HG03460 (cell line): Measurements from ENCODE around the gene FADS3.
"Not testable (repeated sequence)": the region's sequence is repeated elsewhere in the genome, so short reads cannot be mapped to it uniquely, and the experiment has no call there.

Source experiments
- ATAC-seq: cut with Tn5 transposase; IDR thresholded peaks from one replicate; pipeline ENCODE4 v1.9.1; 2021; ENCODE audit not compliant: unreplicated experiment

The FADS3 gene

GRCh38 chr11:61882267-61882666 lies 9.1 kb downstream of the FADS3 start:
- not testable (repeated sequence) for ATAC-seq

- ATAC-seq = no peak
Measured at GRCh38 chr11:61881397-61881796, 9.9 kb downstream of the FADS3 start.

DNA sequence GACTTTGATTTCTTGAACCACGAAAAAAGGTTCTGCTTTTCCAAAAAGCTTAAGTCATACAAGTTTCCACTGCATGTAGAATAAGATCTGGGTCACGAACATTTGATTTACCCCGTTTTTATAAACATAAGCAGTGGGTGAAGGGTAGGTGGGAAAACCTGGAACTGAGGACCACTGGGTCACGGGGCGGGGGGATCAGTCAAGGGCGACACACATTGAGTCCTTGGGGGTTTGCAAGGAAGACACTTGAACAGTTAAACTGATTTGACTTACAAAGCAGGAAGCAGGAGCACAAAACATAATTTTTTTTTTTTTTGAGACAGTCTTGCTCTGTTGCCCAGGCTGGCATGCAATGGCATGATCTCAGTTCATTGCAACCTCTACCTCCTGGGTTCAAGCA lies 10.9 kb downstream of the FADS3 start:
- ATAC-seq = no peak

DNA sequence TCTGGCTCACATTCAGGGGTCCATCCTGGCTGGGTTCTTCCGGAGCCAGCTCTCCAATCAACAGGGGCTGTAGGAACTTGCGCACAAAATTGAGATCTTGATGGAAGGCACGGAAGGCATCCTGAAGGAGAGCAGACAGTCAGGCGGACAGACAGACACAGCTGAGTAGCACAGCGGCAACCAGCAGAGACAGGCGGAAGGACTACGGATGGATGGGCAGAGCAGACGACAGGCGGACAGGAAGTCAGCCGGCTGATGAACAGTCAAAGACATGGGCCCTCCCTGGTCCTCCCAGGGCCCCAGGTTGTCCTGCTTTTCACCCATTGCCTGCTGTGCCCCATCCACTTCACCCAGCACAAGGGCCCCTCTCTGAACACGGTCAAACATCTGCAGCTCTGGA lies 11.3 kb downstream of the FADS3 start:
- no peak for ATAC-seq

- ATAC-seq = no peak
Measured at GRCh38 chr11:61879152-61879551, 12.2 kb downstream of the FADS3 start.

GRCh38 chr11:61875698-61876097 lies 15.6 kb downstream of the FADS3 start:
- ATAC-seq = no peak

DNA sequence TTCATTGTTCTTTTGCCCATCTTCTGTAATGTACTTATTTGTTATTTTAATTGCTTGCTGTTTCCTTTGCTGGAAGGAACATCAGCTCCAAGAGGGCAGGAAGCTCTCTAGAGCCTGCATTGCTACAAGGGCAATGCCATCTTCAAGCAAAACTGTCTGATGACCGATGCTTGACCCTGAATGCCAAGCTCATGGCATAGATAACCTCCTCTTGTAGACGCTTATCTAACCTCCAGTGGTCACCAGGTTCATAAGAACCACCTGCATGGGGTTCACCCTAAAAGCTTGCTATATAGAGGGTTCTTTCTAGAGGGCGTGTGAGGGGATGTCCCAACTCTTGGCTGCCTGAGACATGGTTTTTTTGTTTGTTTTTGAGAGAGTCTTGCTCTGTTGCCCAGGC lies 16.5 kb downstream of the FADS3 start:
- no peak for ATAC-seq

DNA sequence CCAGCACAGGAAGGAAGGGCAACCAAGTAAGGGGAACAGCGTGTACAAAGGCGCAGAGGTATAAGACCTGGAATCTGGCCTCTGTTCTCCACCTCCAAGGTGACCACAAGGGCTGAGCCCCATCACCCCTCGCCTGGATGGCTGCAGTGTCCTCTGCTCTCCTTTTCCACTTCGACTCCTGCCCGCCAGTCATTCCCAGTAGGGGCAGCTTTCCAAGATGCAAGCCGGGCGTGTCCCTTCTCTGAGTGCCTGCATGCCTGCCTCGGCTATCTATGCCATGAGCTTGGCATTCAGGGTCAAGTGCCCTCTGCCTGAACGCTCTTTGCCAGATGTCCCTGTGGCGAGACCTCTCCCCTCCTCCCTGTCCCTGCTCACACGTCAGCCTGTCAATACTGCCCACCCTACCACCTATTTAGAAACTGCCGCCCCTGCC lies 17.0 kb downstream of the FADS3 start:
- ATAC-seq = no peak

GRCh38 chr11:61873588-61874376 lies 17.6 kb downstream of the FADS3 start:
- ATAC-seq = no peak

GRCh38 chr11:61872935-61873565 lies 18.3 kb downstream of the FADS3 start:
- ATAC-seq = no peak

DNA sequence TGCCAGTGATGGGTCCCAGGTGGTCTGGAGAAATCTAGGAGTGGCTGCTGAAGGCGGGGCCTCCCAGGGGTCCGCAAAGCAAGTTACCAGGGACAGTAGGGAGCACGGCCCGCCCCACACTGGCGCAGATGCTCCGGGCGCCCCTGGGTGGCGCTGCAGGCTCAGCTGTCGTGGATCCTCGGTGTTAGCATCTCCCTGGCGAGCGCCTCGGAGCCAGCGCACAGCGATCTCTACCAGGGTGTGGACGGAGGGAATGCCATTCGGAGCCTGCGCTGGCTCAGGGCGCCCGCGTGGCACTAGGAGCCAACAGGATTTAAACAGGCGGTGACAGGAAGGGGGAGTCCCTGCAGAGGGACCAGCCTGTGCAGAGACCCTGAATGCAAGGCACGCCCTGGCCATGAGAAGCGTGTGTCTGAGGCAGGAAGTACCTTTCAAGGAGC lies 20.2 kb downstream of the FADS3 start:
- peak; percentile 63 for ATAC-seq

DNA sequence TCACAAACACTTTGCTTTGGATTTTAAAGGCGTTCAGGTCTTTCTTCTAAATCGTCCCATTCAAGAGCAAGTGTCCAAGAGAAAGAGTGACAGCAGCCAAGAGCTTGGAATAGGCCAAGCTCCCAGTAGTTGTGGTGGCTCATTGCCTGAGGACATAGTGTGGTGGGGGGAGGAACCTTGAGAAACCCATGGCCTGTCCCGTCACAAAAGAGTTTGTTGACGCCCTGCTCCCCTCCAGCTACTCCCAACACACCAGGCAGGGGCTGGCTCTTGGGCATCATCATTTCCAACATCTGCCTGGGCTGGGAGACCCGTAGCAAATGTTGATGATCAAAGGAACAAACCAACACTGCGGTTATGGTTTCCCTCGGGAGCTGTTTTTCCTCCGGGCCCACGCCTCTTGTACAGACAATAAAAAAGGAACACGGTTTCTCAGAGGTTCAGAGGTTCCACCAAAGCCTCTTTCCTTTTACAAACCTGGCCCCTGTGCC lies 20.8 kb downstream of the FADS3 start:
- no peak for ATAC-seq

GRCh38 chr11:61869708-61870451 lies 21.5 kb downstream of the FADS3 start:
- no peak for ATAC-seq

GRCh38 chr11:61869429-61869707 lies 22.0 kb downstream of the FADS3 start:
- no peak for ATAC-seq

GRCh38 chr11:61868571-61869428 lies 22.5 kb downstream of the FADS3 start:
- ATAC-seq = no peak

DNA sequence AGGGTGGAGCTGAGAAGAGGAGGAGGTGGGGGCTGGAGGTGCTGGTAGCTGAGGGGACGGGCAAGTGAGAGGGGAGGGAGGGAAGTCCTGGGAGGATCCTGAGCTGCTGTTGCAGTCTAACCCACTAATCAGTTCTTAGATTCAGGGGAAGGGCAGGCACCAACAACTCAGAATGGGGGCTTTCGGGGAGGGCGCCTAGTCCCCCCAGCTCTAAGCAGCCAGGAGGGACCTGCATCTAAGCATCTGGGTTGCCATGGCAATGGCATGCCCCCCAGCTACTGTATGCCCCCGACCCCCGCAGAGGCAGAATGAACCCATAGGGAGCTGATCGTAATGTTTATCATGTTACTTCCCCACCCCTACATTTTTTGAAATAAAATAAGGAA lies 24.4 kb downstream of the FADS3 start:
- ATAC-seq = no peak

- no peak for ATAC-seq
Measured at GRCh38 chr11:61866231-61866957, 25.0 kb downstream of the FADS3 start.

DNA sequence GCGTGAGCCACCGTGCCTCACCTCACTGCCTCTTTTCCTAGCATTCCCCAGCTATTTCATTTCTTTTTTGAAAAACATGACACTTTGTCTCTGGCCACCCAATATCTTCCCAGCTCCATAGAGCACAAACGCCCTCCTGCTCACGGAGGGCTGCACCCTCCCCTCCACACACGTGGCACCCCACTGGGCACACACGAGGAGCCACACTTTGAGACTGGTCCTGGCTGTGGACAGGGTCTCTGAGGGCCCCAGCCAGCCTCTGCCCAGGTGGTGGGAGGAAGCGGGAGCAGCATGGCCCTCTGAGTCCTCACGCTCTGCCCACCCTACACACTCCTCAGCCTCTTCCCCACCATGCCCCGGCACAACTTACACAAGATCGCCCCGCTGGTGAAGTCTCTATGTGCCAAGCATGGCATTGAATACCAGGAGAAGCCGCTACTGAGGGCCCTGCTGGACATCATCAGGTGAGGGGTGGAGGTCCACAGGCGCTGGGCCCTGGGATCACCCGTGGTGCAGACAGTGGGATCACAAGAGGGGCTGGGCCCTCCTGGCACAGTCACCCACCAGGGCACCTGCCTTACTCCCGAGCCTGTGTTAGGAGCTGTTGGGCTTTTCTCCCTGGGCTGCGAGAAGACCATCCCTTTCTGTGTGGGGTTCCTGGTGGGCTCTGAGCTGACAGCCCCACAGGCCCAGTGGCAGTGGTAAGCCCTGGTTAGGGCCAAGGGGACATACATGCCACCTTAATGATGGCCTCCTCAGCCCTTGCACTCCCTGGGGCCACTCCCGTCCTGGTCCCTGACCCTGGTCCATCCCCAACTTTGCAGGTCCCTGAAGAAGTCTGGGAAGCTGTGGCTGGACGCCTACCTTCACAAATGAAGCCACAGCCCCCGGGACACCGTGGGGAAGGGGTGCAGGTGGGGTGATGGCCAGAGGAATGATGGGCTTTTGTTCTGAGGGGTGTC lies 26.2 kb downstream of the FADS3 start:
- no peak for ATAC-seq

- ATAC-seq = no peak
Measured at GRCh38 chr11:61863548-61864081, 27.7 kb downstream of the FADS3 start.
